Ishikawa (cell line): ENCODE data around the gene HTR3A.

Experiments
- CEBPB ChIP-seq: IDR thresholded peaks from 2 replicates; pipeline ENCODE4 v1.6.1; 2012
- CREB1 ChIP-seq: IDR thresholded peaks from 2 replicates; pipeline ENCODE4 v1.6.1; 2012; ENCODE audit warnings: low read depth
- EGR1 ChIP-seq: IDR thresholded peaks from 2 replicates; pipeline ENCODE4 v1.6.1; 2012
- EP300 ChIP-seq: IDR thresholded peaks from 2 replicates; pipeline ENCODE4 v1.6.1; 2012; ENCODE audit warnings: borderline replicate concordance
- FOXM1 ChIP-seq: IDR thresholded peaks from 2 replicates; pipeline ENCODE4 v1.6.1; 2012; ENCODE audit warnings: low read depth, borderline replicate concordance
- NFIC ChIP-seq: IDR thresholded peaks from 2 replicates; pipeline ENCODE4 v1.6.1; 2012
- RAD21 ChIP-seq: IDR thresholded peaks from 2 replicates; pipeline ENCODE4 v1.6.1; 2012; ENCODE audit warnings: low read depth
- TAF1 ChIP-seq: IDR thresholded peaks from 2 replicates; pipeline ENCODE4 v1.6.1; 2012; ENCODE audit warnings: low read depth, mild to moderate bottlenecking
- TCF12 ChIP-seq: IDR thresholded peaks from 2 replicates; pipeline ENCODE4 v1.6.1; 2012; ENCODE audit warnings: low read depth
- TEAD4 ChIP-seq: IDR thresholded peaks from 2 replicates; pipeline ENCODE4 v1.6.1; 2012
- USF1 ChIP-seq: IDR thresholded peaks from 2 replicates; pipeline ENCODE4 v1.6.1; 2012
- YY1 ChIP-seq: IDR thresholded peaks from 2 replicates; pipeline ENCODE4 v1.6.1; 2012; ENCODE audit warnings: low read depth
- ZBTB7A ChIP-seq: IDR thresholded peaks from 2 replicates; pipeline ENCODE4 v1.6.1; 2012; ENCODE audit warnings: low read depth
- TF ChIP-seq, protein P1 (sequence below): IDR thresholded peaks from 2 replicates; pipeline ENCODE4 v1.6.1; 2012; ENCODE audit warnings: low read depth, mild to moderate bottlenecking
- TF ChIP-seq, protein P2 (sequence below): IDR thresholded peaks from 2 replicates; pipeline ENCODE4 v1.6.1; 2012

The HTR3A gene

DNA sequence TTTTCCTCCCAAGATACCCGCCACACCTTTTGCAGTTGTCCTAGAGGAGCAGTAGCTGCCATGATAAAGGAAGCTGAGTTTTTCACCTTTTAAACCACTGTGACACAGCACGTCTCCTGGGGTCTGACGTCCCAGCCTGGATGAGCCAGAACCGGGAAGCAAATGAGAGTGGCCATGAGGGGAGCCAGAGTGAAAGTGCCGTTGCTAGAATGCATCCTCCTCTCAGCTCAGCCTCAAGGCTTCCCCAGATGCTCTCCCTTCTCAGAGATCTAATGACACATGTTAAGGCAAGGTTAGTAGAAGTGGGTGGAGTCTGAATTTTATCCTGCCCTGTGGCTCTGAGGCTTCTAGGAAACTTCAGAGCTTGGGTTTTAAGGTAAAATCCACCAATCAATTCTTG lies 23.4 kb upstream of the HTR3A start:
- no peak for TF ChIP-seq TEAD4
- no peak for TF ChIP-seq CREB1
- no peak for TF ChIP-seq ZBTB7A
- TF ChIP-seq EGR1, result no peak
- TF ChIP-seq TCF12, result no peak
- no peak for TF ChIP-seq YY1
- no peak for TF ChIP-seq USF1
- no peak for TF ChIP-seq CEBPB
- TF ChIP-seq, protein P1, sequence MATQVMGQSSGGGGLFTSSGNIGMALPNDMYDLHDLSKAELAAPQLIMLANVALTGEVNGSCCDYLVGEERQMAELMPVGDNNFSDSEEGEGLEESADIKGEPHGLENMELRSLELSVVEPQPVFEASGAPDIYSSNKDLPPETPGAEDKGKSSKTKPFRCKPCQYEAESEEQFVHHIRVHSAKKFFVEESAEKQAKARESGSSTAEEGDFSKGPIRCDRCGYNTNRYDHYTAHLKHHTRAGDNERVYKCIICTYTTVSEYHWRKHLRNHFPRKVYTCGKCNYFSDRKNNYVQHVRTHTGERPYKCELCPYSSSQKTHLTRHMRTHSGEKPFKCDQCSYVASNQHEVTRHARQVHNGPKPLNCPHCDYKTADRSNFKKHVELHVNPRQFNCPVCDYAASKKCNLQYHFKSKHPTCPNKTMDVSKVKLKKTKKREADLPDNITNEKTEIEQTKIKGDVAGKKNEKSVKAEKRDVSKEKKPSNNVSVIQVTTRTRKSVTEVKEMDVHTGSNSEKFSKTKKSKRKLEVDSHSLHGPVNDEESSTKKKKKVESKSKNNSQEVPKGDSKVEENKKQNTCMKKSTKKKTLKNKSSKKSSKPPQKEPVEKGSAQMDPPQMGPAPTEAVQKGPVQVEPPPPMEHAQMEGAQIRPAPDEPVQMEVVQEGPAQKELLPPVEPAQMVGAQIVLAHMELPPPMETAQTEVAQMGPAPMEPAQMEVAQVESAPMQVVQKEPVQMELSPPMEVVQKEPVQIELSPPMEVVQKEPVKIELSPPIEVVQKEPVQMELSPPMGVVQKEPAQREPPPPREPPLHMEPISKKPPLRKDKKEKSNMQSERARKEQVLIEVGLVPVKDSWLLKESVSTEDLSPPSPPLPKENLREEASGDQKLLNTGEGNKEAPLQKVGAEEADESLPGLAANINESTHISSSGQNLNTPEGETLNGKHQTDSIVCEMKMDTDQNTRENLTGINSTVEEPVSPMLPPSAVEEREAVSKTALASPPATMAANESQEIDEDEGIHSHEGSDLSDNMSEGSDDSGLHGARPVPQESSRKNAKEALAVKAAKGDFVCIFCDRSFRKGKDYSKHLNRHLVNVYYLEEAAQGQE, result no peak
- TF ChIP-seq, protein P2, sequence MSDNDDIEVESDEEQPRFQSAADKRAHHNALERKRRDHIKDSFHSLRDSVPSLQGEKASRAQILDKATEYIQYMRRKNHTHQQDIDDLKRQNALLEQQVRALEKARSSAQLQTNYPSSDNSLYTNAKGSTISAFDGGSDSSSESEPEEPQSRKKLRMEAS, result no peak
- no peak for TF ChIP-seq RAD21
- TF ChIP-seq TAF1, result no peak
- TF ChIP-seq EP300, result no peak
- TF ChIP-seq NFIC, result no peak
- TF ChIP-seq FOXM1, result no peak

GRCh38 chr11:113952070-113952469 lies 22.8 kb upstream of the HTR3A start:
- no peak for TF ChIP-seq CREB1
- no peak for TF ChIP-seq RAD21
- no peak for TF ChIP-seq TAF1
- TF ChIP-seq YY1, result no peak
- no peak for TF ChIP-seq NFIC

GRCh38 chr11:113952588-113952987 lies 22.3 kb upstream of the HTR3A start:
- TF ChIP-seq CEBPB (no peak), TAF1 (no peak), CREB1 (no peak), EGR1 (no peak), YY1 (no peak), TCF12 (no peak), NFIC (no peak), TEAD4 (no peak), RAD21 (no peak), ZBTB7A (no peak), EP300 (no peak), USF1 (no peak)
- TF ChIP-seq, protein P2, result no peak

- no peak for TF ChIP-seq CEBPB
- TF ChIP-seq, protein P1, result no peak
- TF ChIP-seq NFIC, result no peak
- no peak for TF ChIP-seq ZBTB7A
- TF ChIP-seq TAF1, result no peak
- no peak for TF ChIP-seq EP300
- no peak for TF ChIP-seq CREB1
- no peak for TF ChIP-seq RAD21
- no peak for TF ChIP-seq YY1
- TF ChIP-seq EGR1, result no peak
- TF ChIP-seq USF1, result no peak
Observed at GRCh38 chr11:113954235-113954634, 20.7 kb upstream of the HTR3A start.

DNA sequence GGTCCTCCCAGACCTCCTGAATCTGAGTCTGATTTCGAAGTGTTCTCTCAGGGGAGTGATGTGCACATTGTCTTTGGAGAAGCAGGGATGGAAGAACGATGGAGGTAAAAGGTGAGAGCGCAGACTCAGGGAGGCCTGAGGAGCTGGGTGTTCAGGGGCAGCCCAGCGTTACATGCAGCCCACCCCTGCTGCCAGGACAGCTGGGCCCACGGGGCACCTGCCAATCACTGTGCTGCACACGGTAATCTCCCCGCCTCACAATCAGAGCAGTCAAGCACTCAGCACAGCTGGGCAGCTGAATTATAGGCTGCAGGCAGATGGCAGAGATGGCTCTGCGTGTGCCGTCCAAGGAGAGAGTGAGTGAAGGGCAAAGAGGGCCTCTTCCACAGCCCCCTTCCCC lies 17.9 kb upstream of the HTR3A start:
- TF ChIP-seq, protein P1, result no peak
- TF ChIP-seq CEBPB (no peak), RAD21 (no peak), FOXM1 (no peak), TEAD4 (no peak), CREB1 (no peak), ZBTB7A (no peak), TAF1 (no peak), TCF12 (no peak), EGR1 (no peak), USF1 (no peak), EP300 (no peak), YY1 (no peak)
